B cell (primary cell): ENCODE measurements around the gene EXOC3. TPM values are rescaled to one million over a fixed set of nuclear protein-coding genes. Genes with fewer than 3 reads are reported as not detected.

Experiments used
- ATAC-seq: fragments of 200-7000 bp; cut with Tn5 transposase; one replicate; pipeline ENCODE4 v1.10.0; 2021; ENCODE audit warnings: low read depth, mild to moderate bottlenecking, moderate number of reproducible peaks, moderate library complexity
- CTCF ChIA-PET: fragments of 350-600 bp; sonication (Branson Sonifier 250); formaldehyde crosslinking; loops from one replicate; lab custom pipeline; 2021; ENCODE audit warnings: antibody characterized with exemption, inconsistent platforms; lab: Charles Lee
- POLR2A ChIA-PET: fragments of 350-600 bp; sonication (Branson Sonifier 250); formaldehyde crosslinking; loops from one replicate; lab custom pipeline; 2021; ENCODE audit warnings: antibody characterized with exemption; lab: Charles Lee
- DNase-seq: peaks from one replicate; pipeline ENCODE4 v3.0.0; 2013
- H2AFZ ChIP-seq: 2 replicates; pipeline ENCODE4 v1.6.1; 2012; ENCODE audit warnings: mild to moderate bottlenecking, low read depth, low read length; ENCODE audit not compliant: insufficient read depth, poor library complexity, severe bottlenecking
- H3K27ac ChIP-seq, 2 donors: 1 replicate in 1 of 2; 2 replicates in 1 of 2; pipeline ENCODE4 v1.5.1; 2012 to 2013; ENCODE audit warnings: low read length in 2 of 2, mild to moderate bottlenecking in 2 of 2, moderate library complexity in 1 of 2
- H3K27me3 ChIP-seq, 4 experiments: fragments of 200-600 bp in 1 of 4; sonication (generic) in 1 of 4; replicated peaks in 1 of 4; 1 replicate in 2 of 4; 2 replicates in 2 of 4; pipeline versions ENCODE4 v1.6.1 to v1.7.0; 2013 to 2016; ENCODE audit warnings: low read length in 3 of 4, mild to moderate bottlenecking in 2 of 4, mixed read lengths in 1 of 4, moderate library complexity in 1 of 4; ENCODE audit not compliant: insufficient read depth in 4 of 4, control insufficient read depth in 3 of 4; ENCODE audit errors: control extremely low read depth in 1 of 4
- H3K36me3 ChIP-seq, 2 experiments: replicated peaks in 1 of 2; 1 replicate in 1 of 2; 2 replicates in 1 of 2; pipeline versions ENCODE4 v1.6.1 to v1.7.1; 2013; ENCODE audit warnings: low read length in 1 of 2; ENCODE audit not compliant: insufficient read depth in 2 of 2, control insufficient read depth in 1 of 2; ENCODE audit errors: control extremely low read depth in 1 of 2, extremely low read depth in 1 of 2
- H3K4me1 ChIP-seq, 2 donors: fragments of 200-600 bp in 1 of 2; sonication (generic) in 1 of 2; 1 replicate in 1 of 2; 2 replicates in 1 of 2; pipeline versions ENCODE4 v1.5.1 to v1.6.1; 2013 to 2017; ENCODE audit warnings: low read length in 2 of 2; ENCODE audit not compliant: control insufficient read depth in 2 of 2, insufficient read depth in 2 of 2
- H3K4me2 ChIP-seq: replicated peaks from 2 replicates; pipeline ENCODE3; 2012; ENCODE audit warnings: mild to moderate bottlenecking, low read depth, low read length; ENCODE audit not compliant: poor library complexity, severe bottlenecking
- H3K4me3 ChIP-seq, 5 experiments: fragments of 200-600 bp in 1 of 5; sonication (generic) in 1 of 5; 1 replicate in 3 of 5; 2 replicates in 2 of 5; pipeline versions ENCODE4 v1.5.1 to v1.7.0; 2011 to 2016; ENCODE audit warnings: low read length in 4 of 5, mild to moderate bottlenecking in 4 of 5, low read depth in 2 of 5, control low read depth in 1 of 5, moderate library complexity in 1 of 5; ENCODE audit not compliant: insufficient read depth in 1 of 5; ENCODE audit errors: control extremely low read depth in 1 of 5, extremely low read depth in 1 of 5
- H3K79me2 ChIP-seq: fragments of 200-600 bp; sonication (generic); one replicate; pipeline ENCODE4 v1.6.0; 2016; ENCODE audit warnings: low read length; ENCODE audit not compliant: control insufficient read depth, insufficient read depth
- H3K9ac ChIP-seq: fragments of 200-600 bp; sonication (generic); 2 replicates; pipeline ENCODE4 v1.6.1; 2017; ENCODE audit warnings: mild to moderate bottlenecking, low read length, moderate library complexity
- H3K9me3 ChIP-seq, 3 donors: one replicate each; pipeline versions ENCODE4 v1.6.1 to v1.7.1; 2013; ENCODE audit warnings: low read length in 2 of 3; ENCODE audit not compliant: control insufficient read depth in 2 of 3, insufficient read depth in 1 of 3; ENCODE audit errors: control extremely low read depth in 1 of 3
- H4K20me1 ChIP-seq: 2 replicates; pipeline ENCODE4 v1.6.0; 2012; ENCODE audit warnings: mild to moderate bottlenecking, low read length; ENCODE audit not compliant: insufficient read depth, control insufficient read depth, poor library complexity, severe bottlenecking
- H3K27ac Mint-ChIP-seq: one replicate; pipeline ENCODE4 v1.8.0; 2021; ENCODE audit warnings: mixed read lengths
- H3K27me3 Mint-ChIP-seq: one replicate; pipeline ENCODE4 v1.8.0; 2021; ENCODE audit warnings: mixed read lengths
- H3K4me1 Mint-ChIP-seq: one replicate; pipeline ENCODE4 v1.8.0; 2021; ENCODE audit warnings: mixed read lengths
- H3K4me3 Mint-ChIP-seq: one replicate; pipeline ENCODE4 v1.8.0; 2021; ENCODE audit warnings: mixed read lengths
- H3K9me3 Mint-ChIP-seq: one replicate; pipeline ENCODE4 v1.8.0; 2022; ENCODE audit warnings: mixed read lengths; ENCODE audit not compliant: insufficient read depth
- EZH2 ChIP-seq: IDR thresholded peaks from 2 replicates; pipeline ENCODE4 v1.6.1; 2012; ENCODE audit warnings: borderline replicate concordance, low read depth, mild to moderate bottlenecking, moderate library complexity, low read length; ENCODE audit not compliant: insufficient read depth, poor library complexity, severe bottlenecking
- WGBS: methylation state at CpG from one replicate; pipeline ENCODE4 v1.1.5; 2013; ENCODE audit warnings: missing lambda C conversion rate; ENCODE audit not compliant: insufficient coverage; 5-methylcytosine and 5-hydroxymethylcytosine counted together
- intact Hi-C: fragments of 100-400 bp; cut with micrococcal nuclease; formaldehyde crosslinking; loops from one replicate; pipeline ENCODE4 v1.10.0; 2022
- polyA plus RNA-seq: library from polyadenylated mRNA; depleted of rRNA; stranded (reverse); fragments of >200 nt; gene quantifications from 2 replicates; pipeline ENCODE4 v1.2.3, GENCODE V29; 2012
- total RNA-seq, 2 donors: library from RNA; stranded (reverse); fragments of 120-200 nt in 1 of 2; gene quantifications; 1 replicate in 1 of 2; 2 replicates in 1 of 2; pipeline versions ENCODE4 v1.2.3 to v1.2.4, GENCODE V29; 2013 to 2022
- TF ChIP-seq, protein P1 (sequence below): fragments of 200-600 bp; IDR thresholded peaks from one replicate; pipeline ENCODE4 v1.8.0; 2022; ENCODE audit warnings: antibody characterized with exemption, mild to moderate bottlenecking

The EXOC3 gene
- total and polyA plus RNA-seq, 2 donors (not counting 1 experiment from before 2014, with no cell fraction given) = 44.0 to 97.1 TPM

DNA sequence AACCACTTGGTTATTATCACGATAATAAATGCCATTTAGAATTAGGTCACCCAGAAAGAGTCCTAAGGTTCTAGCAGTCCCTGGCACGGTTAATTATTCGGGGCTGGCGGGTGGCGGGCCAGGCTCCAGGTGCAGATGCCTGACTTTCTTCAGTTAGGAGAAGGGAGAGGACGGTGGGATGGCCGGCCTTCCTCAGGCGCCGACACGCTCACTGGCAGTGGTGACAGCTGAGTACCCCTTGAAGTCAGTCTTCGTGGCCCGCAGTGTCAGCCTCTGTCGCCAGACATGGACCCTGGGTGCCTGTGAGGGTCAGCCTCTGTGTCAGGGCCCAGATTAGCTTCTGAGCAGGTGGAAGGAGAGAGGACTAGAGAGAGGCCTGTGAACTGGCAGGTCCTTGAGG lies 21.1 kb upstream of the EXOC3 start:
- Histone ChIP-seq H3K4me3 (no peak overlapping the region), H3K27ac (no peak overlapping the region), H3K27me3 (peaks cover 0 to 3% (median 0%) of the 10 kb centered on the region in 4 experiments), H4K20me1 (no peaks in the 10 kb centered on the region), H3K9ac (no peak overlapping the region), H3K4me1 (peaks cover 5 to 12% of the 10 kb centered on the region in 2 donors), H3K36me3 (no peaks in the 10 kb centered on the region), H3K9me3 (peaks cover 0 to 4% (median 0%) of the 10 kb centered on the region in 3 donors), H3K4me2 (no peak overlapping the region), H3K79me2 (no peaks in the 10 kb centered on the region), H2AFZ (no peak overlapping the region)
- no peak overlapping the region for H3K4me3 Mint-ChIP-seq
- TF ChIP-seq, protein P1, sequence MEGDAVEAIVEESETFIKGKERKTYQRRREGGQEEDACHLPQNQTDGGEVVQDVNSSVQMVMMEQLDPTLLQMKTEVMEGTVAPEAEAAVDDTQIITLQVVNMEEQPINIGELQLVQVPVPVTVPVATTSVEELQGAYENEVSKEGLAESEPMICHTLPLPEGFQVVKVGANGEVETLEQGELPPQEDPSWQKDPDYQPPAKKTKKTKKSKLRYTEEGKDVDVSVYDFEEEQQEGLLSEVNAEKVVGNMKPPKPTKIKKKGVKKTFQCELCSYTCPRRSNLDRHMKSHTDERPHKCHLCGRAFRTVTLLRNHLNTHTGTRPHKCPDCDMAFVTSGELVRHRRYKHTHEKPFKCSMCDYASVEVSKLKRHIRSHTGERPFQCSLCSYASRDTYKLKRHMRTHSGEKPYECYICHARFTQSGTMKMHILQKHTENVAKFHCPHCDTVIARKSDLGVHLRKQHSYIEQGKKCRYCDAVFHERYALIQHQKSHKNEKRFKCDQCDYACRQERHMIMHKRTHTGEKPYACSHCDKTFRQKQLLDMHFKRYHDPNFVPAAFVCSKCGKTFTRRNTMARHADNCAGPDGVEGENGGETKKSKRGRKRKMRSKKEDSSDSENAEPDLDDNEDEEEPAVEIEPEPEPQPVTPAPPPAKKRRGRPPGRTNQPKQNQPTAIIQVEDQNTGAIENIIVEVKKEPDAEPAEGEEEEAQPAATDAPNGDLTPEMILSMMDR = no peak
- no peak for TF ChIP-seq EZH2
- H3K9me3 Mint-ChIP-seq = no peaks in the 10 kb centered on the region
- intact Hi-C loops = no loop called here
- ChIA-PET POLR2A (no interaction called here), CTCF (no interaction called here)
- no peak overlapping the region for H3K27ac Mint-ChIP-seq
- H3K27me3 Mint-ChIP-seq = no peaks in the 10 kb centered on the region
- 95% methylated on average over 13 of the region's 13 CpGs for WGBS
- DNase-seq (no peak), ATAC-seq (no peak)
- H3K4me1 Mint-ChIP-seq = peaks cover 14% of the 10 kb centered on the region

DNA sequence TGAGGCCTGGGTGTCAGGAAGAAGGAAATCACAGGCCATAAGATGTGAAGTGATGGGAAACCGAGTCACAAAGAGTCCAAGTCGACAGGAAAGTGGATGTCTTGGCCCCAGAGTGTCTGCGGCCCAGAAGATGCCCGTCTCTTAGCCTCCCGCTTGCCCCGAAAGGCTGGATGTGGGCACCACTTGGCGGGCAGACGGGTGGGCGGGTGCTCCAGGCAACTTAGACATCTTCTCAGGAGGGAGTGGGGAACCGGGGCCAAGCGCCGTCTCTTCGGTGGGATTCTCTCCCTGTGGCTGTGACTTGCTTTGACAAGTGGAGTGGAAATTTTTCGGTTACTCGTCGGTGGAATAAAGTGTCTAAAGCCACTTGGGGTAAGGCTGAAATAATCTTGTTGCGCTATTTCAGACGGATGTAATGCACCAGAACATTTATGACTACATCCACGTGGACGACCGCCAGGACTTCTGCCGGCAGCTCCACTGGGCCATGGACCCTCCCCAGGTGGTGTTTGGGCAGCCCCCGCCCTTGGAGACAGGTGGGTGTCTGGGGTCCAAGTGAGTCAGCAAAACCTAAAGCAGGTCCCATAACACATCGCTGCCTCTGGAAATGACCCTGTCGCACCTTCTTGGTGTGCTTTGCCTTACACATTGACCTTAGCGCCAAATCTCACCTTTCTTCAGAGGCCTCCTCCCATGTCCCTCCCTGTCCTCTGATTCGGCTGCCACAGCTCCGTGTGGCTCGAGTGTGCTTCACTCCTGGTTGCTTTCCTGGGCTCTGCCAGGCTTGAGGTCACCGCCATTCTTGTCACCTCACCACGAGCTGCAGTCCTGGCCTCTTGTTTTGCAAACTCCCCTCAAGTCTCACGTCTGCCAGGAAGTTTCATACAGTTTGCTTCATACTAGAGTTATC lies 20.4 kb upstream of the EXOC3 start:
- Histone ChIP-seq H2AFZ (no peak overlapping the region), H3K4me1 (peaks cover 5 to 12% of the 10 kb centered on the region in 2 donors), H3K4me2 (no peak overlapping the region), H4K20me1 (no peaks in the 10 kb centered on the region), H3K79me2 (no peaks in the 10 kb centered on the region), H3K4me3 (no peak overlapping the region), H3K9ac (no peak overlapping the region), H3K9me3 (peaks cover 0 to 7% (median 0%) of the 10 kb centered on the region in 3 donors), H3K27ac (no peak overlapping the region), H3K36me3 (no peaks in the 10 kb centered on the region), H3K27me3 (peaks cover 0 to 3% (median 0%) of the 10 kb centered on the region in 4 experiments)
- H3K4me1 Mint-ChIP-seq = peaks cover 14% of the 10 kb centered on the region
- no peak overlapping the region for H3K4me3 Mint-ChIP-seq
- CTCF ChIA-PET = no interaction called here
- no peak for TF ChIP-seq EZH2
- TF ChIP-seq, protein P1 = no peak
- WGBS = 91% methylated on average over 25 of the region's 32 CpGs
- ATAC-seq (no peak), DNase-seq (no peak)
- no peak overlapping the region for H3K27ac Mint-ChIP-seq
- intact Hi-C loops = no loop called here
- H3K27me3 Mint-ChIP-seq = no peaks in the 10 kb centered on the region
- H3K9me3 Mint-ChIP-seq = no peaks in the 10 kb centered on the region
- POLR2A ChIA-PET = no interaction called here
